Cardiac muscle cell (in vitro differentiated cells and primary cell): ENCODE measurements around the gene SPESP1. TPM values are rescaled to one million over a fixed set of nuclear protein-coding genes. Genes with fewer than 3 reads are reported as not detected.

Experiments used
- DNase-seq, 2 donors: peaks; one replicate each; pipeline versions ENCODE4 v3.0.0 to v3.0.0-alpha.2; 2010 to 2017; ENCODE audit warnings: low read depth in 1 of 2, low spot score in 1 of 2
- H3K27ac ChIP-seq: fragments of 200-600 bp; sonication (generic); 2 replicates; pipeline ENCODE4 v1.5.1; 2016
- H3K27me3 ChIP-seq: fragments of 200-600 bp; sonication (generic); 2 replicates; pipeline ENCODE4 v1.6.0; 2016; ENCODE audit warnings: control low read depth
- H3K36me3 ChIP-seq: fragments of 200-600 bp; sonication (generic); 2 replicates; pipeline ENCODE4 v1.5.1; 2016; ENCODE audit warnings: control low read depth
- H3K4me1 ChIP-seq: fragments of 200-600 bp; sonication (generic); 2 replicates; pipeline ENCODE4 v1.8.1; 2017; ENCODE audit warnings: low read depth, mild to moderate bottlenecking, mixed run types
- H3K4me3 ChIP-seq: fragments of 200-600 bp; sonication (generic); 2 replicates; pipeline ENCODE4 v1.5.1; 2016; ENCODE audit warnings: mild to moderate bottlenecking
- H3K9me3 ChIP-seq: fragments of 200-600 bp; sonication (generic); 2 replicates; pipeline ENCODE4 v1.5.1; 2017; ENCODE audit warnings: low read depth, mild to moderate bottlenecking, control low read depth
- CTCF ChIP-seq: IDR thresholded peaks from 2 replicates; pipeline ENCODE4 v1.5.1; 2012; ENCODE audit warnings: low read depth, mild to moderate bottlenecking, low read length
- polyA plus RNA-seq: library from polyadenylated mRNA; unstranded; fragments of >200 nt; fragmentation: Nextera tagmentation; extraction: Ambion mirVana; gene quantifications from 2 replicates; pipeline ENCODE4 v1.2.1, GENCODE V29; 2016
- total RNA-seq: library from RNA; depleted of rRNA; stranded (reverse); fragments of >200 nt; gene quantifications from 2 replicates; pipeline ENCODE4 v1.2.3, GENCODE V29; 2016

Gene SPESP1
- total and polyA plus RNA-seq, 2 experiments from 2014 or later, result not detected

DNA sequence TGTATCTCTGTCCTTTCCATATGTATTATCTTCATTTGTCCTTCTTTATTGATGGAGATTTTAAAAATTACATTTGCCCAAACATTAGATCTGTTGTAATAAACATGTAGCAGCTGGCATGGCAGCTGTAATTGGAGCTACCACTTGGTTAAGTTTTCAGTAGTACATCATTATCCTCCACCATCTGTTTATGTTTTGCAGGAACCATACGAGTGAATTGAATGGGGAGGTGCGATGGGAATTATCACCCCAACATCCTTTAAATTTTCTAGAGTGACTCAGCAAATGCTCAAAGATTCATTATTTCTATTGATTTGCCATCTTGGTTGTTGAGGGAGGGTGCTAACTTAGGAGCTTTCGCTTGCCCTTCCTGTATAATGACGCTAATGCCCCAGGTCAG, 51.6 kb downstream of the SPESP1 start:
- Histone ChIP-seq H3K36me3 (no peaks in the 10 kb centered on the region), H3K4me1 (peaks cover 30% of the 10 kb centered on the region), H3K27me3 (no peaks in the 10 kb centered on the region), H3K4me3 (no peak overlapping the region), H3K27ac (no peak overlapping the region), H3K9me3 (no peaks in the 10 kb centered on the region)
- TF ChIP-seq CTCF, result no peak
- no peak for DNase-seq

DNA sequence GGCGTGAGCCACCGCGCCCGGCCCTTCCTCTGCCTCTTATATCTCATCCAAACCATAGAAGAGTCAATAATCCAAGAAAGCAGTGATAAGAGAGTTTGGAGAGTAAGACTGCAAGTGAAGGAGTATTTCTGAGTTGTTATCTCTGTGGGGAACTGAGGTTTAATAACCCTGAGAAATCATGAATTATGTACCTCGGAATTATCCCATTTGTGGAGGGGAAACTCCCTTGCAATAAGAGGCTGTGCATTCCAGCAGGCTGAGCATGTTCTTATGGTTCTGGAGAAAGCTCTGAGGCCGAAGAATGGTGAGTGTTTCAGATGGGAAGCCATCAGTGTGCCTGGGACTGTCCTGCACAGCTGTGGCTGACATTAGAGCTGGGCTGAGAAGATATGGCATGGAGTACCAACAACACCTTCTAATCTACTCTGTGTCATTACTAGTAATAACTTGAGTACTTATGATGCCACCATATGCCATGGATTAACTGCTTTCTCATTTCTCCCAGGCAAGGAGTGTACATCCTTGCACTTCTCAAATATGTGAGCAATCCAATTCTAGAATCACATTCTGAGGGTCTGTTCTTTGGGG, 52.7 kb downstream of the SPESP1 start:
- Histone ChIP-seq H3K9me3 (no peaks in the 10 kb centered on the region), H3K4me1 (peaks cover 37% of the 10 kb centered on the region), H3K4me3 (no peak overlapping the region), H3K27me3 (no peaks in the 10 kb centered on the region), H3K27ac (no peak overlapping the region), H3K36me3 (no peaks in the 10 kb centered on the region)
- TF ChIP-seq CTCF, result no peak
- DNase-seq, result no peak

GRCh38 chr15:68983961-68984481, 53.7 kb downstream of the SPESP1 start:
- H3K9me3 ChIP-seq, result no peaks in the 10 kb centered on the region
- peak; percentile 26 to 57 for DNase-seq
- peak overlapping the region; percentile 37 for H3K27ac ChIP-seq
- no peak for TF ChIP-seq CTCF
- no peaks in the 10 kb centered on the region for H3K36me3 ChIP-seq
- H3K4me1 ChIP-seq, result peaks cover 37% of the 10 kb centered on the region
- no peaks in the 10 kb centered on the region for H3K27me3 ChIP-seq
- H3K4me3 ChIP-seq, result no peak overlapping the region

DNA sequence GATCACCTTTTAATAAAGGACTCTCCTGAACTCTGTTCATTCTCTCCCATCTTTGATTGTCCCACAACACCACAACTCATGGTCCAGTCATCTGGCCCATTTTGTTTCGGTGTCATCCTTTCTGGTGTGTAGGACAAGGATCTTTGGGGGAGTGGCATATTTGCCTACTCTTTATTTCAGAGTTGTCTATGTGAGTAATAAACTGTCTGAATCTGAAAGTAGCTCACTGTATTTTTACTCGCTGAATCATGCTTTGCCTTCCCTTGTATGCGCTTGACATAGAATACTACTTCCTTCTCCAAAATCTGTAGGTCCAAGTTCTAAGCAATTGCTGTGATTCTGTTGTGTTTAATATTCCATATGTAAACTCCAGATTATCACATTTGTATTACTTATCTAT, 54.3 kb downstream of the SPESP1 start:
- Histone ChIP-seq H3K27me3 (no peaks in the 10 kb centered on the region), H3K4me1 (peaks cover 43% of the 10 kb centered on the region), H3K27ac (no peak overlapping the region), H3K36me3 (no peaks in the 10 kb centered on the region), H3K4me3 (no peak overlapping the region), H3K9me3 (no peaks in the 10 kb centered on the region)
- no peak for DNase-seq
- no peak for TF ChIP-seq CTCF

DNA sequence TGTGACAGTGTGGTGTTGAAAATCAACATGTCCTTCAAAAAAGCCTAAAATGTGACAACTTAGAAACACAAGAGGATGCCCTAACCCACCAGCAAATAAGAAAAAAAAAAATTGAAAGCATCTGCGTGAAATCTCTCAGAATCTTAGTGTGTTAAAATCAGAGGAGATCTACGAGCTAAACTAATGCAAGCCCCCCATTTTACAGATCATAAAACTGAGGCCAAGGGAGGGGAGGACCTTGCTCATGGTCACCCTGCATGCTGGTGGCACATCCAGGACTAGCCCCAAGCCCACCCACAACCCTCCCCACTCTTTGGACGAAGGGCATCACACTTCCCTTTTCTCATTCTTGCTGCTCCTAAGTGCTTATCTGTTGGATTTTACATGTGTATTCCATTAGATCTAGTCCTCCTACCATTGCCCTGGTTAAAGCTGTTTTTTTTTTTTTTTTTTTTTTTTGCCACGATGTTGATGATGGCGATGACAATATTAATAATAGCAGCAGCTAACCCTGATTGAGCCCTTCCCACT, 55.1 kb downstream of the SPESP1 start:
- no peak for DNase-seq
- Histone ChIP-seq H3K9me3 (no peaks in the 10 kb centered on the region), H3K4me3 (no peak overlapping the region), H3K27ac (no peak overlapping the region), H3K27me3 (no peaks in the 10 kb centered on the region), H3K4me1 (peaks cover 51% of the 10 kb centered on the region), H3K36me3 (no peaks in the 10 kb centered on the region)
- no peak for TF ChIP-seq CTCF
